ENCODE results near the gene TEAD2.

DNA sequence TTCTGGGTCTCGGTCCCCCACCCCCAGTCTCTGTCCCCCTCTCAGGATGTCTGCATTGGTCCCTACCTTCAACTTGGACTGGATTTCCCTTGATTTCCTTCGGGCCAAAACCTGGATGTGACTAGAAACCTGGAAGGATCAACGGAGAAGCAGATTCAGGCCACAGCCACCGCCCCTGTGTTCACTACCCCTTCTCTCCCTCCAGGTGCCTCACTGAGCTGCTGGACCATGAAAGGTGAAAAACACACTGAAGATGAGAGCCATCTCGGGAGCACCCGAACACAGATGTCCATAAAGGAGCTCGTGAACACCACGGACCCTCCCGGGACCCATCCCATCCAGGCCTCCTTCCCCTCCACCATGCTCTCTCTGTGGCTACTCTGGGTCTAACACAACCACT, 5.0 kb downstream of the TEAD2 start:
- TF ChIP-seq, protein P1, sequence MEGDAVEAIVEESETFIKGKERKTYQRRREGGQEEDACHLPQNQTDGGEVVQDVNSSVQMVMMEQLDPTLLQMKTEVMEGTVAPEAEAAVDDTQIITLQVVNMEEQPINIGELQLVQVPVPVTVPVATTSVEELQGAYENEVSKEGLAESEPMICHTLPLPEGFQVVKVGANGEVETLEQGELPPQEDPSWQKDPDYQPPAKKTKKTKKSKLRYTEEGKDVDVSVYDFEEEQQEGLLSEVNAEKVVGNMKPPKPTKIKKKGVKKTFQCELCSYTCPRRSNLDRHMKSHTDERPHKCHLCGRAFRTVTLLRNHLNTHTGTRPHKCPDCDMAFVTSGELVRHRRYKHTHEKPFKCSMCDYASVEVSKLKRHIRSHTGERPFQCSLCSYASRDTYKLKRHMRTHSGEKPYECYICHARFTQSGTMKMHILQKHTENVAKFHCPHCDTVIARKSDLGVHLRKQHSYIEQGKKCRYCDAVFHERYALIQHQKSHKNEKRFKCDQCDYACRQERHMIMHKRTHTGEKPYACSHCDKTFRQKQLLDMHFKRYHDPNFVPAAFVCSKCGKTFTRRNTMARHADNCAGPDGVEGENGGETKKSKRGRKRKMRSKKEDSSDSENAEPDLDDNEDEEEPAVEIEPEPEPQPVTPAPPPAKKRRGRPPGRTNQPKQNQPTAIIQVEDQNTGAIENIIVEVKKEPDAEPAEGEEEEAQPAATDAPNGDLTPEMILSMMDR (IDR thresholded peaks at IDR 0.05), result no peak
- no peak for TF ChIP-seq ZFX (IDR thresholded peaks at IDR 0.05; ENCODE audit: borderline replicate concordance)
